Activated T-cell treated with anti-CD3 and anti-CD28 coated beads, Interleukin-2, amount 50 U/mL, for 48 hours (primary cell): Measurements from ENCODE around the gene OR10V1.

Experiments used
- DNase-seq, 2 experiments: peaks; one replicate each; pipeline ENCODE4 v3.0.0-alpha.2; 2020

OR10V1 gene

DNA sequence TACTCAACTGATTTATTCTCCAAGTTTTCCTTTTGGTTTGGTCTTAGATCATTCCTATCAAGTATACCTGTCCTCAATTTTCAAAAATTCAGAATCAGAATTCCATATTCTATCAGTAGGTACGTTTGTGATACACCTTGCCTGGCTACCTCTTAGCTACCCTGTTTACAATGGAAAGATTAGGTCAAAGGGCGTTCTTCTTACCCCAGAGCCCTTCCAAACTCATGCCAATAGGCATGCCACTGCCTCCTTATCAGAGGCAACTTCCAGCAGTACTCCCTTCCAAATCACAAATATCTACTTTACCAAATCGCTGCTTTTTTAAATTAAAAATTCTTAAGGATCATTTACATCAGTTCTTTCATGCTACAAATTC, 45.8 kb downstream of the OR10V1 start:
- no peak for DNase-seq

DNA sequence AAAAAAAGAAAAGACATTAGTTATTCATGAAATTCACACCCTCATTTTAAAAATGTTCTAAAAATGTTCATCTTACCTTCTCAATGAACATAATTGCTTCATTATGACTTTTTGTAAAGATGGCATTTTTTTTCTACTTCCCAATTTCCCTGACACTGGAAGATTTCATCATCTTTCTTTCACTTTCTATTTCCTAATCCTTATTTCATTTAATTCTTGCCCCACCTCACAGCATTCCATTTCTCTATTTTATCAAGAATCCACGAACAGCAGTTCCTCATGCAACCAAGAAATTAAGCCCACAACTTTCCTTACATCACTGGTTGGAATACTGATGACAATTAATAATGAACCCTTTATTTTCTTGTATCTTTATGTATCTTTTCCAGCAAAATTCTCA, 46.7 kb downstream of the OR10V1 start:
- no peak for DNase-seq
